Lower leg skin (tissue), 4 donors: ENCODE measurements around the gene GGA1. TPM values are rescaled to one million over a fixed set of nuclear protein-coding genes. Genes with fewer than 3 reads are reported as not detected.

Experiments used
- DNase-seq, 2 donors: peaks; one replicate each; pipeline ENCODE4 v3.0.0-alpha.2; 2019; ENCODE audit warnings: low spot score in 2 of 2
- H3K4me3 ChIP-seq: fragments of 200-600 bp; sonication (generic); 2 replicates; pipeline ENCODE4 v1.5.1; 2017; ENCODE audit warnings: mild to moderate bottlenecking, low read depth; ENCODE audit not compliant: poor library complexity, severe bottlenecking
- CTCF ChIP-seq, 3 donors: fragments of 450-650 bp; IDR thresholded peaks; one replicate each; pipeline ENCODE4 v1.5.1; 2016; ENCODE audit warnings: antibody characterized with exemption in 3 of 3, mild to moderate bottlenecking in 3 of 3, moderate library complexity in 2 of 3
- POLR2A ChIP-seq, 2 donors: fragments of 450-650 bp; IDR thresholded peaks; one replicate each; pipeline ENCODE4 v1.6.1; 2016 to 2017; ENCODE audit warnings: antibody characterized with exemption in 2 of 2, mild to moderate bottlenecking in 1 of 2, moderate library complexity in 1 of 2
- WGBS, 2 donors: methylation state at CpG; one replicate each; pipeline ENCODE4 v1.1.5; 2018; 5-methylcytosine and 5-hydroxymethylcytosine counted together
- intact Hi-C: fragments of 100-400 bp; cut with DNase I; formaldehyde crosslinking; loops from one replicate; pipeline ENCODE4 v1.15.0; 2023; ENCODE audit warnings: low total_unique reads
- total RNA-seq, 4 donors: library from RNA; depleted of rRNA; stranded (reverse); fragments of >200 nt; gene quantifications; one replicate each; pipeline ENCODE4 v1.1.0, GENCODE V29; 2016

The GGA1 gene
- total RNA-seq, 4 donors from 2014 or later: 50.3 to 66.0 (median 53.6) TPM

GRCh38 chr22:37619991-37620390, 11.4 kb downstream of the GGA1 start:
- WGBS, 2 donors: 87 to 88% methylated on average over 7 of the region's 7 CpGs
- intact Hi-C loops: no loop called here
- H3K4me3 ChIP-seq: no peak overlapping the region
- TF ChIP-seq POLR2A (IDR thresholded peaks at IDR 0.05): no peak
- no peak for DNase-seq

- no peak for TF ChIP-seq POLR2A (IDR thresholded peaks at IDR 0.05)
- no peak for TF ChIP-seq CTCF (IDR thresholded peaks at IDR 0.05)
- intact Hi-C loops: no loop called here
- no peak for DNase-seq
Observed at GRCh38 chr22:37621352-37621860, 12.8 kb downstream of the GGA1 start.

GRCh38 chr22:37623075-37624016, 14.7 kb downstream of the GGA1 start:
- H3K4me3 ChIP-seq: no peak overlapping the region
- DNase-seq: peak in 1 of 2 donors; percentile 94
- 46 to 54% methylated on average over 20 to 21 of the region's 22 CpGs for WGBS, 2 donors
- no peak for TF ChIP-seq POLR2A (IDR thresholded peaks at IDR 0.05)
- intact Hi-C loops: no loop called here

More at GRCh38 chr22:37621352-37621860, 12.8 kb downstream of the GGA1 start:
- H3K4me3 ChIP-seq: no peak overlapping the region
- 89 to 95% methylated on average over 12 of the region's 12 CpGs for WGBS, 2 donors

DNA sequence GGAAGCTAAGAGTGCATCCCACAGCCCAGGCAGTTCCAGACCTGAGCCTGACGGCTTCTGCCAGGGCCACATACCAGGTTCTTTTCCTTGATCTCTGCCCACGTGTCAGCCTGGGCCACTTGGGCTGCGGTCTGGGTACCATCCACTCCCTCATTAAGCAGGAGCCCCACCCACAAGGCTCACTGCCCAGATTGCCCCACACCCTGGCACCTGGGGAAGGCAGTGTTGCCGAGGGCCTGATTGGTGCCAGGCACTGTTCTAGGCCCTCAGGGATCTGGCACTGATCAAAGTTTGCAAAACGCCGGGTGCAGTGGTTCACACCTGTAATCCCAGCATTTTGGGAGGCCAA, 15.4 kb downstream of the GGA1 start:
- intact Hi-C loops: no loop called here
- no peak for TF ChIP-seq CTCF (IDR thresholded peaks at IDR 0.05)
- no peak for TF ChIP-seq POLR2A (IDR thresholded peaks at IDR 0.05)
- peak in 1 of 2 donors; percentile 87 for DNase-seq
- H3K4me3 ChIP-seq: no peak overlapping the region
- 31 to 60% methylated on average over 5 to 6 of the region's 6 CpGs for WGBS, 2 donors

- no peak for TF ChIP-seq POLR2A (IDR thresholded peaks at IDR 0.05)
- no peak for TF ChIP-seq CTCF (IDR thresholded peaks at IDR 0.05)
- H3K4me3 ChIP-seq: no peak overlapping the region
- whole genome bisulfite sequencing, 2 donors: 89 to 92% methylated on average over 7 of the region's 7 CpGs
- DNase-seq: no peak
- intact Hi-C loops: no loop called here
Observed at GRCh38 chr22:37624876-37625275, 16.2 kb downstream of the GGA1 start.

DNA sequence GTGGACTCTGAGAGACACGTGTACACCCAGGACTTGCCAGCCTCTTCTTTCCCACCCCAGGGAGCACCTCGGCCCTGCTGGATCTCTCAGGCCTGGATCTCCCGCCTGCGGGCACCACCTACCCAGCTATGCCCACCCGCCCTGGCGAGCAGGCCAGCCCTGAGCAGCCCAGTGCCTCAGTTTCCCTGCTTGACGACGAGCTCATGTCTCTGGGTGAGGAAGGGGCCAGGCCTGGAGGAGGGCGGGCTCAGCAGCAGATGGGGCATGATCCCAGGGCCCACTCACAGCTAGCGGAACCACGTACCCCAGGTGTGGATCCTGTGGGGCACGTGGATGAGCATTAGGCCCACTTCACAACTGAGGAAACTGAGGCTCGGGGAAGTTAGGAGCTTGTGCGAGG, 17.1 kb downstream of the GGA1 start:
- TF ChIP-seq POLR2A (IDR thresholded peaks at IDR 0.05) (no peak), CTCF (IDR thresholded peaks at IDR 0.05) (no peak)
- DNase-seq: no peak
- 60 to 70% methylated on average over 13 to 14 of the region's 14 CpGs for WGBS, 2 donors
- intact Hi-C loops: no loop called here
- H3K4me3 ChIP-seq: no peak overlapping the region
